Measurements from ENCODE around the gene BCL11A. TPM values are rescaled to one million over a fixed set of nuclear protein-coding genes. Genes with fewer than 3 reads are reported as not detected.

The BCL11A gene
- total RNA-seq, 1 experiment from 2014 or later, result 0.11 TPM

GRCh38 chr2:60466161-60466702, 87.2 kb downstream of the BCL11A start:
- DNase-seq (ENCODE audit: low read depth), result no peak

- DNase-seq (ENCODE audit: low read depth), result no peak
Observed at GRCh38 chr2:60465736-60466135, 87.7 kb downstream of the BCL11A start.

- no peak for DNase-seq (ENCODE audit: low read depth)
Observed at GRCh38 chr2:60463249-60463648, 90.2 kb downstream of the BCL11A start.

- DNase-seq (ENCODE audit: low read depth), result no peak
Observed at GRCh38 chr2:60461421-60462108, 91.9 kb downstream of the BCL11A start.

GRCh38 chr2:60460577-60461420, 92.7 kb downstream of the BCL11A start:
- DNase-seq (ENCODE audit: low read depth), result no peak

GRCh38 chr2:60459851-60460250, 93.6 kb downstream of the BCL11A start:
- no peak for DNase-seq (ENCODE audit: low read depth)

- DNase-seq (ENCODE audit: low read depth), result no peak
Observed at GRCh38 chr2:60456115-60456770, 97.2 kb downstream of the BCL11A start.

GRCh38 chr2:60453872-60454271, 99.6 kb downstream of the BCL11A start:
- no peak for DNase-seq (ENCODE audit: low read depth)

- no peak for DNase-seq (ENCODE audit: low read depth)
Observed at GRCh38 chr2:60453301-60453700, 100.2 kb downstream of the BCL11A start.

GRCh38 chr2:60450488-60450887, 103.0 kb downstream of the BCL11A start:
- DNase-seq (ENCODE audit: low read depth), result no peak

GRCh38 chr2:60447943-60448342, 105.5 kb downstream of the BCL11A start:
- DNase-seq (ENCODE audit: low read depth), result no peak

- no peak for DNase-seq (ENCODE audit: low read depth)
Observed at GRCh38 chr2:60446413-60447267, 106.8 kb downstream of the BCL11A start.

GRCh38 chr2:60445684-60446179, 107.7 kb downstream of the BCL11A start:
- no peak for DNase-seq (ENCODE audit: low read depth)

GRCh38 chr2:60442608-60443007, 110.8 kb downstream of the BCL11A start:
- no peak for DNase-seq (ENCODE audit: low read depth)

- DNase-seq (ENCODE audit: low read depth), result no peak
Observed at GRCh38 chr2:60441800-60442199, 111.7 kb downstream of the BCL11A start.

- DNase-seq (ENCODE audit: low read depth), result no peak
Observed at GRCh38 chr2:60440767-60441163, 112.7 kb downstream of the BCL11A start.

GRCh38 chr2:60440079-60440766, 113.2 kb downstream of the BCL11A start:
- no peak for DNase-seq (ENCODE audit: low read depth)

GRCh38 chr2:60439219-60439974, 114.1 kb downstream of the BCL11A start:
- no peak for DNase-seq (ENCODE audit: low read depth)

- no peak for DNase-seq (ENCODE audit: low read depth)
Observed at GRCh38 chr2:60438653-60439052, 114.8 kb downstream of the BCL11A start.

GRCh38 chr2:60438131-60438530, 115.3 kb downstream of the BCL11A start:
- DNase-seq (ENCODE audit: low read depth), result no peak
